Measurements from ENCODE around the gene XPO6.

The XPO6 gene

GRCh38 chr16:28172336-28172735 lies 39.4 kb downstream of the XPO6 start:
- no peak for TF ChIP-seq ZFX (IDR thresholded peaks at IDR 0.05; ENCODE audit: borderline replicate concordance)
- TF ChIP-seq CTCF (IDR thresholded peaks at IDR 0.05), result no peak
- H3K27ac ChIP-seq, result no peak overlapping the region

- TF ChIP-seq CTCF (IDR thresholded peaks at IDR 0.05) (no peak), ZFX (IDR thresholded peaks at IDR 0.05; ENCODE audit: borderline replicate concordance) (no peak)
- no peak overlapping the region for H3K27ac ChIP-seq
Measured at GRCh38 chr16:28171816-28172215, 39.9 kb downstream of the XPO6 start.

- H3K27ac ChIP-seq, result no peak overlapping the region
- TF ChIP-seq ZFX (IDR thresholded peaks at IDR 0.05; ENCODE audit: borderline replicate concordance) (no peak), CTCF (IDR thresholded peaks at IDR 0.05) (no peak)
Measured at GRCh38 chr16:28168991-28169554, 42.7 kb downstream of the XPO6 start.

- H3K27ac ChIP-seq, result no peak overlapping the region
- TF ChIP-seq CTCF (IDR thresholded peaks at IDR 0.05) (no peak), ZFX (IDR thresholded peaks at IDR 0.05; ENCODE audit: borderline replicate concordance) (no peak)
Measured at GRCh38 chr16:28167730-28168129, 44.0 kb downstream of the XPO6 start.

GRCh38 chr16:28167221-28167620 lies 44.5 kb downstream of the XPO6 start:
- H3K27ac ChIP-seq, result no peak overlapping the region
- TF ChIP-seq CTCF (IDR thresholded peaks at IDR 0.05) (no peak), ZFX (IDR thresholded peaks at IDR 0.05; ENCODE audit: borderline replicate concordance) (no peak)

- no peak overlapping the region for H3K27ac ChIP-seq
- no peak for TF ChIP-seq CTCF (IDR thresholded peaks at IDR 0.05)
- no peak for TF ChIP-seq ZFX (IDR thresholded peaks at IDR 0.05; ENCODE audit: borderline replicate concordance)
Measured at GRCh38 chr16:28166394-28167208, 45.2 kb downstream of the XPO6 start.

- no peak overlapping the region for H3K27ac ChIP-seq
Measured at GRCh38 chr16:28165598-28165997, 46.2 kb downstream of the XPO6 start.

More at GRCh38 chr16:28165598-28165997, 46.2 kb downstream of the XPO6 start:
- TF ChIP-seq ZFX (IDR thresholded peaks at IDR 0.05; ENCODE audit: borderline replicate concordance) (no peak), CTCF (IDR thresholded peaks at IDR 0.05) (no peak)

Data from 22Rv1 (cell line).